ENCODE data around the gene EVI2A. TPM values are rescaled to one million over a fixed set of nuclear protein-coding genes. Genes with fewer than 3 reads are reported as not detected.

EVI2A gene
- total and polyA plus RNA-seq, 8 donors = 0.20 to 8.5 (median 0.80) TPM

- no peak overlapping the region for H3K4me3 ChIP-seq
- no peaks in the 10 kb centered on the region for H3K27me3 ChIP-seq
- DNase-seq (no peak), ATAC-seq (no peak), FAIRE-seq (no peak)
- 84 to 90% methylated on average over 2 of the region's 2 CpGs for WGBS, 2 donors
- H3K27ac ChIP-seq = no peak overlapping the region
- intact Hi-C loops (cut with DNase I) = no loop called here
- no peaks in the 10 kb centered on the region for H3K4me1 ChIP-seq
- no peaks in the 10 kb centered on the region for H3K9me3 ChIP-seq
- TF ChIP-seq, protein P1, sequence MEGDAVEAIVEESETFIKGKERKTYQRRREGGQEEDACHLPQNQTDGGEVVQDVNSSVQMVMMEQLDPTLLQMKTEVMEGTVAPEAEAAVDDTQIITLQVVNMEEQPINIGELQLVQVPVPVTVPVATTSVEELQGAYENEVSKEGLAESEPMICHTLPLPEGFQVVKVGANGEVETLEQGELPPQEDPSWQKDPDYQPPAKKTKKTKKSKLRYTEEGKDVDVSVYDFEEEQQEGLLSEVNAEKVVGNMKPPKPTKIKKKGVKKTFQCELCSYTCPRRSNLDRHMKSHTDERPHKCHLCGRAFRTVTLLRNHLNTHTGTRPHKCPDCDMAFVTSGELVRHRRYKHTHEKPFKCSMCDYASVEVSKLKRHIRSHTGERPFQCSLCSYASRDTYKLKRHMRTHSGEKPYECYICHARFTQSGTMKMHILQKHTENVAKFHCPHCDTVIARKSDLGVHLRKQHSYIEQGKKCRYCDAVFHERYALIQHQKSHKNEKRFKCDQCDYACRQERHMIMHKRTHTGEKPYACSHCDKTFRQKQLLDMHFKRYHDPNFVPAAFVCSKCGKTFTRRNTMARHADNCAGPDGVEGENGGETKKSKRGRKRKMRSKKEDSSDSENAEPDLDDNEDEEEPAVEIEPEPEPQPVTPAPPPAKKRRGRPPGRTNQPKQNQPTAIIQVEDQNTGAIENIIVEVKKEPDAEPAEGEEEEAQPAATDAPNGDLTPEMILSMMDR (IDR thresholded peaks at IDR 0.05) = no peak
- no peaks in the 10 kb centered on the region for H3K36me3 ChIP-seq
Measured at GRCh38 chr17:31296142-31296541, 25.3 kb downstream of the EVI2A start.

- intact Hi-C loops (cut with DNase I) = no loop called here
- H3K9me3 ChIP-seq = no peaks in the 10 kb centered on the region
- H3K36me3 ChIP-seq = no peaks in the 10 kb centered on the region
- ATAC-seq (no peak), DNase-seq (no peak), FAIRE-seq (no peak)
- TF ChIP-seq, protein P1 (IDR thresholded peaks at IDR 0.05) = no peak
- H3K4me3 ChIP-seq = no peak overlapping the region
- H3K4me1 ChIP-seq = no peaks in the 10 kb centered on the region
- H3K27ac ChIP-seq = no peak overlapping the region
- no peaks in the 10 kb centered on the region for H3K27me3 ChIP-seq
- 89 to 97% methylated on average over 1 of the region's 1 CpG for WGBS, 2 donors
Measured at GRCh38 chr17:31295489-31295871, 25.9 kb downstream of the EVI2A start.

DNA sequence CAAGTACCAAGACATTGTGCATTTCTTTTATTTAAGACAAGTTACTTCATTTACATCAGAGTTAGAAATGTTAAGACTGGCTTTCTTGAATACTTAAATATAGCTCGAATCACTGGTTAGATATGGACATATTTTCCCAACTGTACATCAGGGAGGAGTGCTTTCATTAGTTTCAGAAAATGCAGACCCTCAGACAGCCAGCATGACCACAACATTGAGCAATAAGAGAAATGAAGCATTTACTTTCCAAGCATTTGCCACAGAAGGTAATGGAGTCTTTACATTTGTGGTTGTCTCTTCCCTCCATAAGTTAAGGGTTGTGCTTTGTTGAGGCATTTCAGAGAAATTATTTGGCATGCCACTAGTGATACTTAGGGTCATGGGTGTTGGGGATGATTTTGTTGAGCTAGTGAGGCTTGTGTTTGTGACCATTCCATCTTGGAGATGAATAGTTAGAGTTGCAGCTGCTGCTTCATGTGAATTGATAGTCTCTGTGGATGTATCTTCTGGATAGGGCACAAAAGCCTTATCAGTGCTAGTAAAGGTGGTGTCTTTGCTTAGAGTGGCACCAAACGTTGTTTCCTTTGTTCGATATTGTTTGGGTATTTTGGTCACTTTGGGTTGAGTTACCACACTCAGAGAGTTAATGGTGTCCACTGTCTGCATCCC is 26.5 kb downstream of the EVI2A start:
- TF ChIP-seq, protein P1 (IDR thresholded peaks at IDR 0.05) = no peak
- Histone ChIP-seq H3K36me3 (no peaks in the 10 kb centered on the region), H3K27me3 (no peaks in the 10 kb centered on the region), H3K4me3 (no peak overlapping the region), H3K9me3 (no peaks in the 10 kb centered on the region), H3K27ac (no peak overlapping the region), H3K4me1 (no peaks in the 10 kb centered on the region)
- no peak for ATAC-seq
- no peak for FAIRE-seq
- no peak for DNase-seq
- intact Hi-C loops (cut with DNase I) = no loop called here
- WGBS, 2 donors = 74 to 79% methylated on average over 3 of the region's 3 CpGs

- ATAC-seq = no peak
- H3K27me3 ChIP-seq = no peaks in the 10 kb centered on the region
- H3K27ac ChIP-seq = no peak overlapping the region
- WGBS, 2 donors = 92 to 94% methylated on average over 3 of the region's 3 CpGs
- H3K36me3 ChIP-seq = peaks cover 0 to 4% (median 0%) of the 10 kb centered on the region in 3 donors
- no peak overlapping the region for H3K4me3 ChIP-seq
- TF ChIP-seq, protein P1 (IDR thresholded peaks at IDR 0.05) = no peak
- H3K9me3 ChIP-seq = no peaks in the 10 kb centered on the region
- no peaks in the 10 kb centered on the region for H3K4me1 ChIP-seq
- intact Hi-C loops (cut with DNase I) = no loop called here
- no peak for FAIRE-seq
- no peak for DNase-seq
Measured at GRCh38 chr17:31294231-31294630, 27.2 kb downstream of the EVI2A start.

DNA sequence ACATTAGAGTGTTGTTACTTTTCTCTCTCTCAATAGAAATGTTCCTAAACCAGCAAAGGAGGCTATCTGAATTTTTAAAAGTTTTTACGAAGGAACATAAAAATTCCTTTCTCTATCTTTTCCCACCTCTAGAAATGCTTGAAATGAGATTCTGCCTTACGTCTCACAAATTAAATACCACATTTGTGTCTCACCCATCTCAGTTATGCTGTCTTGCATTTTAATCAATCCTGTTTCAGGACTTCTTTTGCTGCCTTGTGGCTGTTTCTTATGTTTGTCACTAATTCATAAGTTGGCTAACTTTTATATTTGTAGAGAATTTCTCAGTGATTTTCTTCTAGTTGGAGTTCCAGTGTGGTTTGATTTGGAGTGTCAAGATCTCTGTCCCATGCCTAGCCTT is 27.8 kb downstream of the EVI2A start:
- TF ChIP-seq, protein P1 (IDR thresholded peaks at IDR 0.05) = no peak
- 91 to 98% methylated on average over 2 of the region's 2 CpGs for WGBS, 2 donors
- DNase-seq = no peak
- Histone ChIP-seq H3K9me3 (no peaks in the 10 kb centered on the region), H3K36me3 (peaks cover 0 to 4% (median 0%) of the 10 kb centered on the region in 3 donors), H3K4me1 (no peaks in the 10 kb centered on the region), H3K4me3 (no peak overlapping the region), H3K27ac (no peak overlapping the region), H3K27me3 (no peaks in the 10 kb centered on the region)
- ATAC-seq = no peak
- intact Hi-C loops (cut with DNase I) = no loop called here
- no peak for FAIRE-seq

Data from pancreas (tissue), 10 donors.